Smooth muscle cell (in vitro differentiated cells): ENCODE data around the gene GIT1. TPM values are rescaled to one million over a fixed set of nuclear protein-coding genes. Genes with fewer than 3 reads are reported as not detected.

ENCODE experiments used
- DNase-seq: peaks from one replicate; lab custom pipeline; 2025; ENCODE audit not compliant: unreplicated experiment; lab: John Stamatoyannopoulos, UW
- H2AFZ ChIP-seq: fragments of 200-600 bp; sonication (generic); 2 replicates; pipeline ENCODE4 v1.6.0; 2016; ENCODE audit warnings: antibody characterized with exemption, low read depth, mild to moderate bottlenecking
- H3F3A ChIP-seq: fragments of 200-600 bp; sonication (generic); 2 replicates; pipeline ENCODE4 v1.6.0; 2017; ENCODE audit warnings: antibody characterized with exemption, low read depth
- H3K27ac ChIP-seq: fragments of 200-600 bp; sonication (generic); 2 replicates; pipeline ENCODE4 v1.5.1; 2016; ENCODE audit warnings: low read depth, mild to moderate bottlenecking
- H3K27me3 ChIP-seq: fragments of 200-600 bp; sonication (generic); 2 replicates; pipeline ENCODE4 v1.6.1; 2016; ENCODE audit warnings: low read depth, mild to moderate bottlenecking
- H3K36me3 ChIP-seq: fragments of 200-600 bp; sonication (generic); 2 replicates; pipeline ENCODE4 v1.5.1; 2016; ENCODE audit warnings: low read depth
- H3K4me1 ChIP-seq: fragments of 200-600 bp; sonication (generic); 2 replicates; pipeline ENCODE4 v1.5.1; 2016; ENCODE audit warnings: low read depth
- H3K4me2 ChIP-seq: fragments of 200-600 bp; sonication (generic); 2 replicates; pipeline ENCODE4 v1.6.0; 2016; ENCODE audit warnings: mild to moderate bottlenecking
- H3K4me3 ChIP-seq: fragments of 200-600 bp; sonication (generic); 2 replicates; pipeline ENCODE4 v1.5.1; 2016; ENCODE audit warnings: mild to moderate bottlenecking
- H3K79me2 ChIP-seq: fragments of 200-600 bp; sonication (generic); 2 replicates; pipeline ENCODE4 v1.6.0; 2016; ENCODE audit warnings: low read depth, mild to moderate bottlenecking
- H3K9ac ChIP-seq: fragments of 200-600 bp; sonication (generic); 2 replicates; pipeline ENCODE4 v1.6.0; 2016; ENCODE audit warnings: low read depth
- H3K9me3 ChIP-seq: fragments of 200-600 bp; sonication (generic); replicated peaks from 2 replicates; pipeline ENCODE4 v1.5.1; 2016; ENCODE audit warnings: low read depth
- H4K20me1 ChIP-seq: fragments of 200-600 bp; sonication (generic); 2 replicates; pipeline ENCODE4 v1.6.0; 2016; ENCODE audit warnings: low read depth
- CTCF ChIP-seq: fragments of 200-600 bp; sonication (generic); IDR thresholded peaks from 2 replicates; pipeline ENCODE4 v1.5.1; 2017; ENCODE audit warnings: borderline replicate concordance, mild to moderate bottlenecking, antibody characterized with exemption; ENCODE audit not compliant: insufficient read depth, poor library complexity, severe bottlenecking
- WGBS: methylation state at CpG from one replicate; pipeline ENCODE4 v1.1.7; 2016; ENCODE audit warnings: low lambda C conversion rate; 5-methylcytosine and 5-hydroxymethylcytosine counted together
- polyA plus RNA-seq: library from polyadenylated mRNA; unstranded; fragments of >200 nt; fragmentation: Nextera tagmentation; extraction: Ambion mirVana; gene quantifications from 2 replicates; pipeline ENCODE4 v1.2.1, GENCODE V29; 2016
- total RNA-seq: library from RNA; depleted of rRNA; stranded (reverse); fragments of >200 nt; gene quantifications from 2 replicates; pipeline ENCODE4 v1.2.3, GENCODE V29; 2014

GIT1 gene
- total and polyA plus RNA-seq, 2 experiments from 2014 or later: 17.6 to 23.0 TPM

GRCh38 chr17:29629839-29630238 is 40.4 kb upstream of the GIT1 start:
- H3K4me3 ChIP-seq: no peak overlapping the region
- no peak for DNase-seq
- no peaks in the 10 kb centered on the region for H3K79me2 ChIP-seq
- no peak overlapping the region for H3K9ac ChIP-seq
- H3F3A ChIP-seq: no peaks in the 10 kb centered on the region
- no peak overlapping the region for H2AFZ ChIP-seq
- no peak overlapping the region for H3K4me2 ChIP-seq
- H3K4me1 ChIP-seq: no peaks in the 10 kb centered on the region
- no peaks in the 10 kb centered on the region for H3K27me3 ChIP-seq
- TF ChIP-seq CTCF: no peak
- 86% methylated on average over 2 of the region's 2 CpGs for WGBS
- no peaks in the 10 kb centered on the region for H4K20me1 ChIP-seq
- H3K36me3 ChIP-seq: no peaks in the 10 kb centered on the region
- H3K27ac ChIP-seq: no peak overlapping the region
- no peaks in the 10 kb centered on the region for H3K9me3 ChIP-seq

GRCh38 chr17:29628644-29629043 is 39.2 kb upstream of the GIT1 start:
- WGBS: 92% methylated on average over 2 of the region's 2 CpGs
- no peak for DNase-seq
- H3K4me3 ChIP-seq: no peak overlapping the region
- no peaks in the 10 kb centered on the region for H3F3A ChIP-seq
- no peak overlapping the region for H2AFZ ChIP-seq
- H4K20me1 ChIP-seq: no peaks in the 10 kb centered on the region
- TF ChIP-seq CTCF: no peak
- H3K4me2 ChIP-seq: no peak overlapping the region
- H3K36me3 ChIP-seq: no peaks in the 10 kb centered on the region
- H3K79me2 ChIP-seq: no peaks in the 10 kb centered on the region
- H3K27ac ChIP-seq: no peak overlapping the region
- H3K4me1 ChIP-seq: no peaks in the 10 kb centered on the region
- no peak overlapping the region for H3K9ac ChIP-seq
- H3K27me3 ChIP-seq: no peaks in the 10 kb centered on the region
- H3K9me3 ChIP-seq: no peaks in the 10 kb centered on the region

- H4K20me1 ChIP-seq: no peaks in the 10 kb centered on the region
- H3K27ac ChIP-seq: no peak overlapping the region
- H3K27me3 ChIP-seq: no peaks in the 10 kb centered on the region
- H3K9ac ChIP-seq: no peak overlapping the region
- no peak for TF ChIP-seq CTCF
- H3K9me3 ChIP-seq: no peaks in the 10 kb centered on the region
- no peaks in the 10 kb centered on the region for H3K79me2 ChIP-seq
- no peaks in the 10 kb centered on the region for H3F3A ChIP-seq
- DNase-seq: no peak
- peaks cover 4% of the 10 kb centered on the region for H3K4me1 ChIP-seq
- H2AFZ ChIP-seq: no peak overlapping the region
- no peak overlapping the region for H3K4me2 ChIP-seq
- H3K4me3 ChIP-seq: no peak overlapping the region
- WGBS: 100% methylated on average over 1 of the region's 1 CpG
- no peaks in the 10 kb centered on the region for H3K36me3 ChIP-seq
These were observed 38.5 kb upstream of the GIT1 start for GRCh38 chr17:29627951-29628350.

- peaks cover 4% of the 10 kb centered on the region for H3K4me1 ChIP-seq
- no peaks in the 10 kb centered on the region for H3K27me3 ChIP-seq
- H3K36me3 ChIP-seq: no peaks in the 10 kb centered on the region
- H3K4me2 ChIP-seq: no peak overlapping the region
- 85% methylated on average over 8 of the region's 8 CpGs for WGBS
- no peak for DNase-seq
- H3K79me2 ChIP-seq: no peaks in the 10 kb centered on the region
- H3F3A ChIP-seq: no peaks in the 10 kb centered on the region
- H3K27ac ChIP-seq: no peak overlapping the region
- H2AFZ ChIP-seq: no peak overlapping the region
- H3K4me3 ChIP-seq: no peak overlapping the region
- H3K9ac ChIP-seq: no peak overlapping the region
- H4K20me1 ChIP-seq: no peaks in the 10 kb centered on the region
- no peak for TF ChIP-seq CTCF
- no peaks in the 10 kb centered on the region for H3K9me3 ChIP-seq
These were observed 35.7 kb upstream of the GIT1 start for GRCh38 chr17:29625037-29625750.
